H1 (cell line): Measurements from ENCODE around the gene CYP27C1. TPM values are rescaled to one million over a fixed set of nuclear protein-coding genes. Genes with fewer than 3 reads are reported as not detected.

Source experiments
- BRCA1 ChIP-seq: IDR thresholded peaks from 2 replicates; pipeline ENCODE4 v1.6.1; 2012; ENCODE audit warnings: low read depth, low read length, improper control_type of control experiment
- CTBP2 ChIP-seq: IDR thresholded peaks from 2 replicates; pipeline ENCODE4 v1.7.0; 2011; ENCODE audit warnings: borderline replicate concordance, mild to moderate bottlenecking, moderate library complexity, mixed read lengths, low read length; ENCODE audit not compliant: insufficient read depth, insufficient read length
- EP300 ChIP-seq, 2 experiments: IDR thresholded peaks; 1 replicate in 1 of 2; 2 replicates in 1 of 2; pipeline ENCODE4 v1.6.1; 2011 to 2012; ENCODE audit warnings: low read depth in 2 of 2, low read length in 2 of 2, mild to moderate bottlenecking in 2 of 2, borderline replicate concordance in 1 of 2, inconsistent platforms in 1 of 2, moderate library complexity in 1 of 2
- KDM4A ChIP-seq: IDR thresholded peaks from one replicate; pipeline ENCODE4 v1.7.1; 2012; ENCODE audit warnings: low read depth, mild to moderate bottlenecking, moderate library complexity, low read length, inconsistent platforms; ENCODE audit not compliant: severe bottlenecking
- SIN3A ChIP-seq, 2 experiments: IDR thresholded peaks in 1 of 2; conservative IDR thresholded peaks in 1 of 2; 2 replicates each; pipeline ENCODE4 v1.6.1; 2011 to 2012; ENCODE audit warnings: low read length in 2 of 2, improper control_type of control experiment in 1 of 2, low read depth in 1 of 2, mild to moderate bottlenecking in 1 of 2
- SIRT6 ChIP-seq: IDR thresholded peaks from one replicate; pipeline ENCODE4 v1.7.1; 2012; ENCODE audit warnings: low read length, inconsistent platforms
- SRF ChIP-seq: IDR thresholded peaks from 2 replicates; pipeline ENCODE4 v1.6.1; 2011; ENCODE audit warnings: mild to moderate bottlenecking, low read depth, low read length, moderate library complexity
- polyA plus RNA-seq, 7 experiments: library from polyadenylated mRNA; depleted of rRNA in 3 of 7; stranded (reverse) in 5 of 7; unstranded in 2 of 7; fragments of >200 nt in 5 of 7; fragments of 200-250 nt in 2 of 7; gene quantifications; 1 replicate in 5 of 7; 2 replicates in 1 of 7; 4 replicates in 1 of 7; pipeline versions ENCODE4 v1.2.1 to v1.2.3, GENCODE V29; 2011 to 2013; ENCODE audit warnings: missing spikeins in 2 of 7, mixed read lengths in 2 of 7
- total RNA-seq: library from RNA; stranded (reverse); fragmentation: NEBNext Ultra II Directional; extraction: Animal tissue kit (Norgen Biotek cat#: 25700); gene quantifications from 2 replicates; pipeline ENCODE4 v1.2.1, GENCODE V29; 2021
- TF ChIP-seq, protein P1 (sequence below): fragments of 300-600 bp; sonication (generic); IDR thresholded peaks from 2 replicates; pipeline ENCODE4 v1.7.1; 2012; ENCODE audit warnings: low read length, moderate library complexity, mild to moderate bottlenecking, inconsistent platforms; ENCODE audit not compliant: insufficient replicate concordance
- TF ChIP-seq, protein P2 (sequence below): IDR thresholded peaks from 2 replicates; pipeline ENCODE4 v1.6.1; 2012; ENCODE audit warnings: inconsistent platforms

Gene CYP27C1
- total and polyA plus RNA-seq, 2 of the 8 experiments (the other 6 are each of a cell fraction or from before 2014, with no cell fraction given), result 1.3 to 3.2 TPM

- TF ChIP-seq, protein P1, sequence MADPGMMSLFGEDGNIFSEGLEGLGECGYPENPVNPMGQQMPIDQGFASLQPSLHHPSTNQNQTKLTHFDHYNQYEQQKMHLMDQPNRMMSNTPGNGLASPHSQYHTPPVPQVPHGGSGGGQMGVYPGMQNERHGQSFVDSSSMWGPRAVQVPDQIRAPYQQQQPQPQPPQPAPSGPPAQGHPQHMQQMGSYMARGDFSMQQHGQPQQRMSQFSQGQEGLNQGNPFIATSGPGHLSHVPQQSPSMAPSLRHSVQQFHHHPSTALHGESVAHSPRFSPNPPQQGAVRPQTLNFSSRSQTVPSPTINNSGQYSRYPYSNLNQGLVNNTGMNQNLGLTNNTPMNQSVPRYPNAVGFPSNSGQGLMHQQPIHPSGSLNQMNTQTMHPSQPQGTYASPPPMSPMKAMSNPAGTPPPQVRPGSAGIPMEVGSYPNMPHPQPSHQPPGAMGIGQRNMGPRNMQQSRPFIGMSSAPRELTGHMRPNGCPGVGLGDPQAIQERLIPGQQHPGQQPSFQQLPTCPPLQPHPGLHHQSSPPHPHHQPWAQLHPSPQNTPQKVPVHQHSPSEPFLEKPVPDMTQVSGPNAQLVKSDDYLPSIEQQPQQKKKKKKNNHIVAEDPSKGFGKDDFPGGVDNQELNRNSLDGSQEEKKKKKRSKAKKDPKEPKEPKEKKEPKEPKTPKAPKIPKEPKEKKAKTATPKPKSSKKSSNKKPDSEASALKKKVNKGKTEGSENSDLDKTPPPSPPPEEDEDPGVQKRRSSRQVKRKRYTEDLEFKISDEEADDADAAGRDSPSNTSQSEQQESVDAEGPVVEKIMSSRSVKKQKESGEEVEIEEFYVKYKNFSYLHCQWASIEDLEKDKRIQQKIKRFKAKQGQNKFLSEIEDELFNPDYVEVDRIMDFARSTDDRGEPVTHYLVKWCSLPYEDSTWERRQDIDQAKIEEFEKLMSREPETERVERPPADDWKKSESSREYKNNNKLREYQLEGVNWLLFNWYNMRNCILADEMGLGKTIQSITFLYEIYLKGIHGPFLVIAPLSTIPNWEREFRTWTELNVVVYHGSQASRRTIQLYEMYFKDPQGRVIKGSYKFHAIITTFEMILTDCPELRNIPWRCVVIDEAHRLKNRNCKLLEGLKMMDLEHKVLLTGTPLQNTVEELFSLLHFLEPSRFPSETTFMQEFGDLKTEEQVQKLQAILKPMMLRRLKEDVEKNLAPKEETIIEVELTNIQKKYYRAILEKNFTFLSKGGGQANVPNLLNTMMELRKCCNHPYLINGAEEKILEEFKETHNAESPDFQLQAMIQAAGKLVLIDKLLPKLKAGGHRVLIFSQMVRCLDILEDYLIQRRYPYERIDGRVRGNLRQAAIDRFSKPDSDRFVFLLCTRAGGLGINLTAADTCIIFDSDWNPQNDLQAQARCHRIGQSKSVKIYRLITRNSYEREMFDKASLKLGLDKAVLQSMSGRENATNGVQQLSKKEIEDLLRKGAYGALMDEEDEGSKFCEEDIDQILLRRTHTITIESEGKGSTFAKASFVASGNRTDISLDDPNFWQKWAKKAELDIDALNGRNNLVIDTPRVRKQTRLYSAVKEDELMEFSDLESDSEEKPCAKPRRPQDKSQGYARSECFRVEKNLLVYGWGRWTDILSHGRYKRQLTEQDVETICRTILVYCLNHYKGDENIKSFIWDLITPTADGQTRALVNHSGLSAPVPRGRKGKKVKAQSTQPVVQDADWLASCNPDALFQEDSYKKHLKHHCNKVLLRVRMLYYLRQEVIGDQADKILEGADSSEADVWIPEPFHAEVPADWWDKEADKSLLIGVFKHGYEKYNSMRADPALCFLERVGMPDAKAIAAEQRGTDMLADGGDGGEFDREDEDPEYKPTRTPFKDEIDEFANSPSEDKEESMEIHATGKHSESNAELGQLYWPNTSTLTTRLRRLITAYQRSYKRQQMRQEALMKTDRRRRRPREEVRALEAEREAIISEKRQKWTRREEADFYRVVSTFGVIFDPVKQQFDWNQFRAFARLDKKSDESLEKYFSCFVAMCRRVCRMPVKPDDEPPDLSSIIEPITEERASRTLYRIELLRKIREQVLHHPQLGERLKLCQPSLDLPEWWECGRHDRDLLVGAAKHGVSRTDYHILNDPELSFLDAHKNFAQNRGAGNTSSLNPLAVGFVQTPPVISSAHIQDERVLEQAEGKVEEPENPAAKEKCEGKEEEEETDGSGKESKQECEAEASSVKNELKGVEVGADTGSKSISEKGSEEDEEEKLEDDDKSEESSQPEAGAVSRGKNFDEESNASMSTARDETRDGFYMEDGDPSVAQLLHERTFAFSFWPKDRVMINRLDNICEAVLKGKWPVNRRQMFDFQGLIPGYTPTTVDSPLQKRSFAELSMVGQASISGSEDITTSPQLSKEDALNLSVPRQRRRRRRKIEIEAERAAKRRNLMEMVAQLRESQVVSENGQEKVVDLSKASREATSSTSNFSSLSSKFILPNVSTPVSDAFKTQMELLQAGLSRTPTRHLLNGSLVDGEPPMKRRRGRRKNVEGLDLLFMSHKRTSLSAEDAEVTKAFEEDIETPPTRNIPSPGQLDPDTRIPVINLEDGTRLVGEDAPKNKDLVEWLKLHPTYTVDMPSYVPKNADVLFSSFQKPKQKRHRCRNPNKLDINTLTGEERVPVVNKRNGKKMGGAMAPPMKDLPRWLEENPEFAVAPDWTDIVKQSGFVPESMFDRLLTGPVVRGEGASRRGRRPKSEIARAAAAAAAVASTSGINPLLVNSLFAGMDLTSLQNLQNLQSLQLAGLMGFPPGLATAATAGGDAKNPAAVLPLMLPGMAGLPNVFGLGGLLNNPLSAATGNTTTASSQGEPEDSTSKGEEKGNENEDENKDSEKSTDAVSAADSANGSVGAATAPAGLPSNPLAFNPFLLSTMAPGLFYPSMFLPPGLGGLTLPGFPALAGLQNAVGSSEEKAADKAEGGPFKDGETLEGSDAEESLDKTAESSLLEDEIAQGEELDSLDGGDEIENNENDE, result no peak
- TF ChIP-seq EP300 (IDR thresholded peaks at IDR 0.05; ENCODE audit: borderline replicate concordance in 1 of 2, low read depth in 2 of 2, low read length in 2 of 2) (no peak), SIN3A (conservative IDR thresholded peaks at IDR 0.05 in 1 of 2, IDR thresholded peaks at IDR 0.05 in 1 of 2; ENCODE audit: low read depth in 1 of 2, low read length in 2 of 2) (no peak), BRCA1 (no peak), SRF (no peak), SIRT6 (no peak), KDM4A (no peak), CTBP2 (no peak)
- TF ChIP-seq, protein P2, sequence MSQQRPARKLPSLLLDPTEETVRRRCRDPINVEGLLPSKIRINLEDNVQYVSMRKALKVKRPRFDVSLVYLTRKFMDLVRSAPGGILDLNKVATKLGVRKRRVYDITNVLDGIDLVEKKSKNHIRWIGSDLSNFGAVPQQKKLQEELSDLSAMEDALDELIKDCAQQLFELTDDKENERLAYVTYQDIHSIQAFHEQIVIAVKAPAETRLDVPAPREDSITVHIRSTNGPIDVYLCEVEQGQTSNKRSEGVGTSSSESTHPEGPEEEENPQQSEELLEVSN, result no peak
Observed at GRCh38 chr2:127226132-127226519, 6.0 kb upstream of the CYP27C1 start (continued).
